Body of pancreas (tissue), 4 donors: ENCODE data around the gene ZC3H7B.

Experiments
- POLR2A ChIP-seq, 3 donors: fragments of 450-650 bp; IDR thresholded peaks; one replicate each; pipeline ENCODE4 v1.6.1; 2016; ENCODE audit warnings: antibody characterized with exemption in 3 of 3, mild to moderate bottlenecking in 2 of 3
- TF ChIP-seq, protein P1 (sequence below), 7 experiments: fragments of 450-650 bp in 4 of 7; fragments of 200-600 bp in 3 of 7; sonication (generic) in 3 of 7; IDR thresholded peaks; one replicate each; pipeline ENCODE4 v1.5.1; 2016 to 2019; ENCODE audit warnings: antibody characterized with exemption in 7 of 7

DNA sequence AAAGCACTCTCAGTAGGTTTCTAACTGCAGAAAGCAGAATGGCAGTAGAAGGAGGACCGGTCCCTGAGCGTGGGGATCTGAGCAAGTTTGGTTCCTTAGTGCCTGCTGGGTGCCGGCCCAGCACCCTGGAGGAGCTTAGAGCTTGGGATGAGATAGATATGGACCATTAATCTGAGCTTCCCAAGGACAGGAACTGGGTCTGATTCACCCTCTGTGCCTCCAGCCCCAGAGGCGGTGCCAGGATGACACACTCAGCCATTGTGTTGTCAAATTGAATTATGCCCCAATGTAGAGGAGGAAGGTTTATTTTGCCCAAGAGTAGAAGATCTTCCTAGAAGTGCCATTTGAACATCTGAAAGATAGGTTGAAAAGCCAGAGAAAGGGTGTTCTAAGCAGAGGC, 4.3 kb downstream of the ZC3H7B start:
- TF ChIP-seq, protein P1, sequence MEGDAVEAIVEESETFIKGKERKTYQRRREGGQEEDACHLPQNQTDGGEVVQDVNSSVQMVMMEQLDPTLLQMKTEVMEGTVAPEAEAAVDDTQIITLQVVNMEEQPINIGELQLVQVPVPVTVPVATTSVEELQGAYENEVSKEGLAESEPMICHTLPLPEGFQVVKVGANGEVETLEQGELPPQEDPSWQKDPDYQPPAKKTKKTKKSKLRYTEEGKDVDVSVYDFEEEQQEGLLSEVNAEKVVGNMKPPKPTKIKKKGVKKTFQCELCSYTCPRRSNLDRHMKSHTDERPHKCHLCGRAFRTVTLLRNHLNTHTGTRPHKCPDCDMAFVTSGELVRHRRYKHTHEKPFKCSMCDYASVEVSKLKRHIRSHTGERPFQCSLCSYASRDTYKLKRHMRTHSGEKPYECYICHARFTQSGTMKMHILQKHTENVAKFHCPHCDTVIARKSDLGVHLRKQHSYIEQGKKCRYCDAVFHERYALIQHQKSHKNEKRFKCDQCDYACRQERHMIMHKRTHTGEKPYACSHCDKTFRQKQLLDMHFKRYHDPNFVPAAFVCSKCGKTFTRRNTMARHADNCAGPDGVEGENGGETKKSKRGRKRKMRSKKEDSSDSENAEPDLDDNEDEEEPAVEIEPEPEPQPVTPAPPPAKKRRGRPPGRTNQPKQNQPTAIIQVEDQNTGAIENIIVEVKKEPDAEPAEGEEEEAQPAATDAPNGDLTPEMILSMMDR (IDR thresholded peaks at IDR 0.05) = no peak
- TF ChIP-seq POLR2A (IDR thresholded peaks at IDR 0.05) = no peak
